ENCODE results near the gene ITPK1.

DNA sequence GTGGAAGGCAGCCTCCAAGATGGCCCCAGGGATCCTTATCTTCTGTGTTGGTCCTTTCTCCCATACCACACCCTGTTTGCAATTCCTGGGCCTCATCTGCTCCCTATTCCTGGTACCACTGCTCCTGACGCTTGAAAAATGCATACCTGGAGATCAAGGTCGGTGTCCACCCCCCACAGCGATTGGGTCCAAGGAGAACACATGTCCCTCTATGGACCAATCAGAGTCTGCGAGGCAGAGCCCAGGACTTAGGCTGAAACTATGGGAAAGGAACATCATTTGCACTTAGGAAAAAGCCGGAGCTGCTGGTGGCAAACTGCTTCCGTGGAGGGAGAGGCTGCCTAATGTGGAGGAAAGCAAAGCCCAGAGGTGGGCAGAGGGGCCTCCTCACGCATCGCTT, 33.3 kb upstream of the ITPK1 start:
- TF ChIP-seq, protein P1, sequence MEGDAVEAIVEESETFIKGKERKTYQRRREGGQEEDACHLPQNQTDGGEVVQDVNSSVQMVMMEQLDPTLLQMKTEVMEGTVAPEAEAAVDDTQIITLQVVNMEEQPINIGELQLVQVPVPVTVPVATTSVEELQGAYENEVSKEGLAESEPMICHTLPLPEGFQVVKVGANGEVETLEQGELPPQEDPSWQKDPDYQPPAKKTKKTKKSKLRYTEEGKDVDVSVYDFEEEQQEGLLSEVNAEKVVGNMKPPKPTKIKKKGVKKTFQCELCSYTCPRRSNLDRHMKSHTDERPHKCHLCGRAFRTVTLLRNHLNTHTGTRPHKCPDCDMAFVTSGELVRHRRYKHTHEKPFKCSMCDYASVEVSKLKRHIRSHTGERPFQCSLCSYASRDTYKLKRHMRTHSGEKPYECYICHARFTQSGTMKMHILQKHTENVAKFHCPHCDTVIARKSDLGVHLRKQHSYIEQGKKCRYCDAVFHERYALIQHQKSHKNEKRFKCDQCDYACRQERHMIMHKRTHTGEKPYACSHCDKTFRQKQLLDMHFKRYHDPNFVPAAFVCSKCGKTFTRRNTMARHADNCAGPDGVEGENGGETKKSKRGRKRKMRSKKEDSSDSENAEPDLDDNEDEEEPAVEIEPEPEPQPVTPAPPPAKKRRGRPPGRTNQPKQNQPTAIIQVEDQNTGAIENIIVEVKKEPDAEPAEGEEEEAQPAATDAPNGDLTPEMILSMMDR (IDR thresholded peaks at IDR 0.05; ENCODE audit: extremely low read depth in 1 of 2, insufficient read depth in 1 of 2, low read depth in 1 of 2, low read length in 2 of 2) = no peak
- TF ChIP-seq POLR2A (IDR thresholded peaks at IDR 0.05; ENCODE audit: low read depth, low read length) (no peak), EZH2 (IDR thresholded peaks at IDR 0.05; ENCODE audit: borderline replicate concordance, low read depth, low read length, severe bottlenecking) (no peak), JUN (IDR thresholded peaks at IDR 0.05; ENCODE audit: borderline replicate concordance, insufficient read depth, insufficient read length, low read depth) (no peak), FOS (IDR thresholded peaks at IDR 0.05; ENCODE audit: borderline replicate concordance, insufficient read depth, low read length) (no peak)
